HG02798 (cell line): ENCODE measurements around the gene EPHA1.
"Not testable (repeated sequence)": the region's sequence is repeated elsewhere in the genome, so short reads cannot be mapped to it uniquely, and the experiment has no call there.

Experiments used
- ATAC-seq: cut with Tn5 transposase; IDR thresholded peaks from one replicate; pipeline ENCODE4 v1.9.1; 2021; ENCODE audit warnings: mild to moderate bottlenecking; ENCODE audit not compliant: unreplicated experiment, poor library complexity

Gene EPHA1

GRCh38 chr7:143406002-143406357, 2.7 kb downstream of the EPHA1 start:
- no peak for ATAC-seq

DNA sequence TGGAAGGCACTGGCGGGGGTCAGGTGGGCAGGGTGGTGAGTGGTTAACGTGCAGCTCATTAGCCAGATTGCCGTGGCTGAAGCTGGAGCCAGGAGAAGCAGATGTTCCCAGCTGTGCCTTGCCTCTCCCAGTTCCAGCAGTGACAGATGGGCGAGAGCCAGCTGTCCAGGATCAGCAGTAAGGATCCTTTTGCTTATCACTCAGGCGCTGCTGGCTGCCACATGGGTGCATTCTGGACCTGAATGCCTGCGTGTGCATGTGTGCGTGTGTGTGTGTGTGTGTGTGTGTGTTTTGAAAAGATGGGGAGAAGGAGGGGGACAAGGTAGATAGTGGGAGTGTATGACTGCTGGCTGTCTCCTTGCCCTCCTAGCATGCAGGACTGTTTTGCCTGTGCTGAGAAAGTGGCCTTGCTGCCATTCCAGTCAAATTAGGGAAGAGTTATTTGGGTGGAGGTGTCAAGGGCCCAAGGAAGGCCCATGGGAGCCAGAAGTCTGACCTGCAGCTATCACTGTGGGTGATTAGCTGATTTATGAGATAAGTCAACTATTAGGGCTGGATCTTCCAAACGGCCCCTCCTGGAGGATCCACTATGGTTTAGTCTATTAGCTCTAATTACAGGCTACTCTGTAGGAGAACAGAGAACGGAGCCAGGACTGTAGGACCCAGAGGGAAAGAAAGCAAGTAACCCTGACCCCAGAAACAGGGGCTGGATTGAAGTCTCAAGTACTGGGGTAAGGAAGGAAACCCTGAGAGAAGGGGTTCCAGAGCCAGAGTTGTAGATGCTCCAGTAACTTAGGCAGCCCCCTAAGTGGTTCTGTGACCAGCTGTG, 3.3 kb downstream of the EPHA1 start:
- no peak for ATAC-seq

DNA sequence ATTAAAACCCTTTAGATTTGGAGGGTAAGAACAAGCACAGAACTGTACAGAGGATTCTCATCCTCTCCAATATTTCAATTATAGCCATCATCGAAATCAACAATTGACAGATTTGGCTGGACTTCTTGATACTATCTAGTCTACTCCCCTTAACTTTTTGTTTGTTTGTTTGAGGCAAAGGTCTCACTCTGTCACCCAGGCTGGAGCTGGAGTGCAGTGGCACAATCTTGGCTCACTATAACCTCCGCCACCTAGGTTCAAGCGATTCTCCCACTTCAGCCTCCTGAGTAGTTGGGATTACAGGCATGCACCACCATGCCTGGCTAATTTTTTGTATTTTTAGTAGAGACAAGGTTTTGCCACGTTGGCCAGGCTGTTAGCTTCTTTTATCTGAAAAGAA, 6.4 kb downstream of the EPHA1 start:
- ATAC-seq = not testable (repeated sequence)

DNA sequence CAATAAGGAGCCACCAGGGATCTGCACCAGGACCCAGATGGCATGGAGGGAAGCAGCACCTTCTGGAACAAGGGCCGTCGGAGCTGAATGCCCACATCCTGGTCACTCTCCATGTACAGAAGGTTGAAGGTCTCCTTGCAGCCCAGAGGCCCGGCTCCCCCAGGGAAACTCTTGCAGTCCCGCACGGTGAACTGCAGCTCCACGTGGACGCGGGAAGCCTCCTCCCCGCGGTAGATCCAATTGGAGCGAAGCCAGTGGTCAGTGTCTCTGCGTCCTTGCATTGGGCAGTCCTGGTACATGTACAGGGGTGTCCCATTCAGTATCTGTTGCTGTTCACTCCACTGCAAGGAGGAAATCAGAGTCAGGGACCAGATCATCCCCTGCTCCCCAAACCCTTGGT, 7.4 kb downstream of the EPHA1 start:
- ATAC-seq = no peak

DNA sequence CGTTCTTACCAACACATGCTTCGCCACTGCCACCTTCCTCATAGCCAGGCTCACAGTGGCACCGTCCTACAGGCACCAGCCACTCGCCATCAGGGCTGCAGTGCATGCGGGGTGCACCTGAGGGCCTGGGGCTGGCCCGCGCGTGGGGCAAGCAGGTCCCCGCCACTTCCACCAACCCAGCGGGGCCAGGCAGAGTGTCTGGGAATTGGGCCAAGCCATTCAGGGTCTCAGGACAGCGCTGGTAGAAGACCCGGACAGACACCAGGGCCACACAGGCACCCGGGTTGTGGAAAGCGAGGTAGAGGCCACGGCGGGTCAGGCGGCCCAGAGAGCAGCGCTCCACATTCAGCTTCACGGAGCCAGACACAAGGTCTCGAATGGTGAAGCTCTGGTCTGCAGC, 9.0 kb downstream of the EPHA1 start:
- ATAC-seq = no peak

- ATAC-seq = no peak
Measured at GRCh38 chr7:143399151-143399550, 9.5 kb downstream of the EPHA1 start.

DNA sequence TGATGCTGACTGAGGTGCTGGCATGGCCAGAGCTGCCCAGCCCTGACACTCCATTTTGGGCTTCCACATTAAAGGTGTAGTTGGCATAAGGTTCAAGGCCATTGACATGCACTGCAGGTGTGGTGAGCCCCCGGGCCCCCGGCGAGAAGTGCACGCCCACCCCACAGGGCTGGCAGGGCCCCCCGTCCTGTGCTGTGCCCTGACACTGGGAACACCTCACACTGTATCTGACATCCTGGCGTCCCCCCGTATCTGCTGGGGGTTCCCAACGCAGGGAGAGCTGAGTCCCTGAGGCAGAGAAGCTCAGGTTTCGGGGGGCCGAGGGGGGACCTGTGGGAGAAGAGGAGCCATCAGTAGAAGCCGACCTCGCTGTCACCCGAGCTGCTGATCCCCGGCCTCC, 10.0 kb downstream of the EPHA1 start:
- ATAC-seq = no peak

DNA sequence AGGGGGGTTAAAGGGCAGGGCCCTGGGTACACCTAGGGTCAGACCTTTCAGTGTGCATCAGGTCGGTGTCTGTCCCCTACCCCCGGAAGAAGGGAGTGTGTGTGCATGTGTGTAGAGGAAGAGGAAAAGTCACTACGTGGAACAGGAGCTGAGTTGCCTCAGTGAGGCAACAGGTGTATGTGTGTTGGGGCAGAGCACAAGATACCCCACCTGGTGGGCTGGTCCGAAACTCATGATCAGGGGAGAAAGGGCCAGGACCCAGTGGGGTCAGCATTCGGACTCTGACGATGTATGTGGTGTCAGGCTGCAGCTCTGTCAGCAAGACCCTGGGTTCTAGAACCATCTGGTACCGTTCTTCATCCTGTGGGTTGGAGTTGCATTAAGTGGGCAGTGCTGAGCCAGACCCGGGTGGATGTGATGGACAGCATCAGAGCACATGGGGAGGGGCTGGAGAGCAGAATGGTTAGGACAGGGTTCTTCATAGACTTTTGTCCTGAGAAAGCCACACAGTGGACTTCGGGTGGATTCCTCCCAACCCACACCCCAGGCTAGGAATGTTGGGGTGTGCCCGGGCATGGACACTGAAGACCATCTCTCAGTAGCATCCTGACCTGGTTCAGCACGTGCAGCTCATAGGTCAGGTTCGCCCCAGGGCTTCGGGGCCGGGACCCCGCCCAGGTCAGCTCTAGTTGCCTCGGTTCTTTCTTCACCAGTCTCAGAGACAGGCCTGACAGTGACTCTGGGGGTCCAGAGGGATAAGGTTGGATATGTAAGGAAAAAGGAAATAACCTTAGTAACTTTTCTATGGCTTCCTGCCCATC, 10.7 kb downstream of the EPHA1 start:
- ATAC-seq = no peak

DNA sequence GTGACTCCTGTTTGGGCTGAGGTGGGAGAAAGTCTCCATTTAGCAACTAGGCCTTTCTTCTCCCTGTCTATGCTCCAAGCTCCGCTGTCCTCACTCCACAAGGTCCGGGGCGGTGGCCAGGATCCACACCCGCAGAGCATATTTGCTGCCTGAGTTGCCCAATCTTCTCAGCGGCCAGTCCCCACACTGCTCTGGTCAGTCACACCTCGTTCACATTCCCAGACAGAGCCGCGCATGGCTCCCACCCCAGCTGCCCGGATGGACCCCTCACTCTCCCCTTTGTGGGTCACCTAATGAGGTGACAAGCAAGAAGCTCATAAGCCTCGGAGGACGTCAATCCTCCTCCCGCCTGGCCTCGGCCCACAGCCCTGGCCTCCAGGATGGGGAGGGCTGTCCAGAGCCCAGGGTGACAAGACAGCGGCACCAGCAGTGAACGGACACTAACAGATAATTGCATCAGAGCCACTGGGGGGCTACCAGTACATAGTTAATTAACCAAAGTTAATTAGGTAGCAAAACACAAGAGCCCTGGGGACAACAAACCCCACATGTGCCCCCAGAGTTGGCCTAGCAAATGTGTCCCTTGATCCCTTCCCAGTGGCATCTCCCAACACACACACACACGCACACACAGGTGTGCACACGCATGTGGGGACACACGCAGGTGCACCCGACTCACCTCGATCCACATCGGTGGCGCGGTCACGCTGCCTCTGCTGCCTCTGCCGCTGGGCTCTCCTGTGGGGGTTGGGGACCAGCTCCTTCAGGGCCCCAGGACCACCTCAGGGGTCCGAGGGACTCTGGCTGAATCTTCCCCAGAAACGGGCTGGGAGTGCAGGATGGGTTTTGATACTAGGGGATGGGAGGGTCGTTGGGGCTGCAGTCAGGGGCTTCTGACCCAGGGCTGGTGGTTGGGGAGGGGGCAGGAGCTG, 11.8 kb downstream of the EPHA1 start:
- ATAC-seq = no peak

DNA sequence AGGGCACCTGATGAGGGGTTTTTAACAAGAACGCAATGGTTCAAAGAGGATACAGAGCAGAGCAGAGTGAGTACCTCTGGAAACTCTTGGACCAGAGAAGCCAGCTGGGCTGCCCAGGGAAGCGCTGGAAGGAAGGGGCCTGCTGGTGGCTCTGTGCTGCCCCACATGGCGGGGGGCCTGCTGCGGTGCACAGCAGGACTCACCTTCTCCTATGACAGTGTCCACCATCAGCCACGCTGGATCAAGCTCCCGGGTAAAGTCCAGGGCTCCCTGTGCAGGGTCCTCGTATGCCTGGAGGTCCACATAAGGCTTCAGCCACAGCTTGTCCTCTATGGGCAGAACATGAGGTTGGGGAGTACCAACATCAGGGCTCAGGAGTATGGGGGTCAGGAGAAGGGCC, 12.5 kb downstream of the EPHA1 start:
- no peak for ATAC-seq

GRCh38 chr7:143395187-143396149, 13.2 kb downstream of the EPHA1 start:
- ATAC-seq = no peak

GRCh38 chr7:143394777-143395176, 13.9 kb downstream of the EPHA1 start:
- ATAC-seq = no peak

GRCh38 chr7:143394068-143394467, 14.6 kb downstream of the EPHA1 start:
- no peak for ATAC-seq

GRCh38 chr7:143393267-143394041, 15.2 kb downstream of the EPHA1 start:
- ATAC-seq = no peak

DNA sequence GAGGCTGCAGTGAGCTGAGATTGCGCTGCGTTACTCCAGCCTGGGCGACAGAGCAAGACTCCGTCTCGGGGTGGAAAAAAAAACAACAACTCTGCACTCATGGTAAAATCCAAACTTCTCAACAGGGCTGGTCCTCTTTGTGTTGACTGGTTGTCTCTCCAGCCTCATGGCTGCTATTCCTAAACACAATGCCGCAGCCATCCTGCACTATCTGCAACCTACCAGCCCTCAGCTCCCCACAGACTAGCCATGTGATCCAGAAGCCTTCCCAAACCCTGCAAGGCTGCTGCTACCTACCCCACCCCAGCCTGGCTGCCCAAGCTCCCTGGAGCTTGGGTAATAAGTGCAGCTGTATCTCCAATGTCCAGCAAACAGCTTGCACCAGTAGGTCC, 15.8 kb downstream of the EPHA1 start:
- no peak for ATAC-seq

- not testable (repeated sequence) for ATAC-seq
Measured at GRCh38 chr7:143392427-143392826, 16.2 kb downstream of the EPHA1 start.

GRCh38 chr7:143391462-143392404, 16.9 kb downstream of the EPHA1 start:
- ATAC-seq = no peak
